GM12874 (cell line): ENCODE measurements around the gene KRT80.

Experiments used
- CTCF ChIP-seq: IDR thresholded peaks from 2 replicates; pipeline ENCODE4 v1.5.1; 2011; ENCODE audit warnings: low read depth, mild to moderate bottlenecking, control low read depth, low read length, moderate library complexity; ENCODE audit not compliant: insufficient read depth

Gene KRT80

GRCh38 chr12:52127683-52128450 lies 63.9 kb downstream of the KRT80 start:
- no peak for TF ChIP-seq CTCF

- no peak for TF ChIP-seq CTCF
Measured at GRCh38 chr12:52126605-52127578, 64.9 kb downstream of the KRT80 start.

DNA sequence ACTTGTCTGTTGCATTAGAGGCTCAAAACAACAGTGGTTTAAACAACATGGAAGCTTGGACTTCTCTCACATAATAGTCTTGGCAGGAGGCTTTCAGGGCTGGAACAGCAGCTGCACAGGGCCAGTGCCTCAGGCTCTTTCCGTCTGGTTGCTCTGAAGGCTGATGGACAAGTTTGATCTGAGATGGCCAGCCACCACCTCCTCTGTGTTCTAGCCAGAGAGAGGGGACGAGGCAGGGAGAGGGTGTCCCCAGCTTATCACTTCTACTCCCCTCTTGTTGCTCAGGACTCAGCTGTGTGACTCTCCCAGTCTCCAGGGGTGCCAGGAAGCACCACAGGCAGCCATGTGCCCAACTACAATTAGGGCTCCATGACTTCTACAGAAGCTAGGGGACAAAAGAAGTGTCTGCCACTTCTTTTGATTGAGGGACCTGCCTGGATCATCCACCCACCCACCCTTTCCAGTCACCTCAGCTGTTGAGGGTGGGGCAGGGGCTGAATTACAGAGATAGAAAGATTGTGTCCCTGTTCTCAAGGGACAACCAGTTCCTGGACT lies 65.7 kb downstream of the KRT80 start:
- TF ChIP-seq CTCF: no peak

- no peak for TF ChIP-seq CTCF
Measured at GRCh38 chr12:52125476-52125900, 66.3 kb downstream of the KRT80 start.

GRCh38 chr12:52123487-52124186 lies 68.2 kb downstream of the KRT80 start:
- no peak for TF ChIP-seq CTCF

DNA sequence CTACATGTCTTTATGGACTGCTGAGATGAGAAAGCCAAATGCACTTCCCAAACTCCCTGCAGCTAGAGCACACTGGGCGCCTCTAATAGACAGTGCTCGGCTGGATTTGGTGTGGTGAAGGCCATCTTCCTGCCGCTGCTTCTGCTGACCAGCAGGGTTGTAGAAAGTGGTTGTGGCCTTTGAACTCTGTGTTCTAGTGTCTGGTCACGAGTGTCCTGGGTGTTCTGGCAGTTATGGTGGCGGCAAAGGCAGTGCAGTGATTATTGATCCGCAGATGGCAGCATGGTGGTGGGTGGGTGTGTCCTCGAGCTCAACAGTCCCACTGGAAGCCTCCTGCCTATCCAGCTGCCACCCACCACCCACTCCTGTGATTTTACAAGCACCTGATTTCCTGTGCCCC lies 68.9 kb downstream of the KRT80 start:
- no peak for TF ChIP-seq CTCF

- TF ChIP-seq CTCF: no peak
Measured at GRCh38 chr12:52122540-52122871, 69.3 kb downstream of the KRT80 start.
